ENCODE measurements around the gene ERICH6.

ERICH6 gene

DNA sequence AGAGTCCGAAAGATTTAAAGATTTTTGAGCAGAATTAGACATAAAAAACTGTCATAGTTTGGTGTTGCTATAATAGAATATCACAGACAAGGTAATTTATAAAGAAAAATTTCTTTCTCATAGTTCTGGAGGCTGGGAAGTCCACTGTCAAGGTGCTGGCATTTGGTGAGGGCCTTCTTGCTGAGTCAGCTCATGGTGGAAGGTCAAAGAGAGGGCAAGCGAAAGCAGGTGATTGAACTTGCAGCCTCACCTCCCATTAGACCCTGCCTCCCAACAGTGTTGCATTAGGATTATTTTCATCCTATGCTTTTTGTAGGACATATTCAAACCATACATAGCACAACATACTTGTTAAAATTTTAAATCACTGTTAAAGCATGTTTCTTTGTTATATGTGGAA, 90.7 kb downstream of the ERICH6 start:
- no peak for DNase-seq (ENCODE audit: low spot score)

DNA sequence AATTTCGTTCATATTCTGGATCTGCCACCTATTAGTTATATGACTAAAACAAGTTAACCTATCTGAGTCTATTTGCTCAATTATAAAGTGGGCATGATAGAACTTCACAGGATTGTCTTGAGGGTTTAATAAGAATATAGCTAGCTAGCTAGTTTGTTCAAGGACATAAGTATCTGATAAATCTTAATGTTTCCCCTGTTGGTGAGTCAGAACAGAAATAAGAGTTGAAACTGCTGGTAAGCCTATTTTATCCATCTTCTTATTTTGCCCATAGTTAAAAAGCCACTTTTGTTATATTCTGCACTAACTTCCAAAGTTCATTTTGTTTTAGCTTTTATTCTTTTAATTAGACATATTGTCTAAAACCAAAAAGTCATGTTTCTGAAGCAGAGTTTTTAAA, 91.2 kb downstream of the ERICH6 start:
- DNase-seq (ENCODE audit: low spot score), result no peak

DNA sequence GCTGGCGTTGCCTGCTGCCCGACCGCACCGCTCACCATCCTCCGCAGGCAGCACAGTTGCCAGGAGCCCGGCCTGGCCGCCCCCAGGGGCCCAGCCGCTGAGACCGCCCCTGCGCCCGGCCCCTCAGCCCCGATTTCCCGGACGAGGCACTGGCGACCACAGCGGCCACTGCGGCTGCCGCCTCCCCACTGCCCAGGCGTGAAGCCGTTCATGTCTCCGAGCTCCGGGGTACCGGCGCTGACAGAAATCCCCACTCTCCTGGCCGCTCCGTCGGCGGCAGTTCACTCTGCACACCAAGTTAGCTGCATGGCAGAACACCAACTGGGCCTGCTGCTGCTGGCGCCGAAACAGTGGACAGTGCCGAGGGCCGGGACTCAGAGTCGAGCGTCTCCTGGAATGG, 92.1 kb downstream of the ERICH6 start:
- DNase-seq (ENCODE audit: low spot score), result no peak

- DNase-seq (ENCODE audit: low spot score), result no peak
Observed at GRCh38 chr3:150610785-150611184, 92.9 kb downstream of the ERICH6 start.

DNA sequence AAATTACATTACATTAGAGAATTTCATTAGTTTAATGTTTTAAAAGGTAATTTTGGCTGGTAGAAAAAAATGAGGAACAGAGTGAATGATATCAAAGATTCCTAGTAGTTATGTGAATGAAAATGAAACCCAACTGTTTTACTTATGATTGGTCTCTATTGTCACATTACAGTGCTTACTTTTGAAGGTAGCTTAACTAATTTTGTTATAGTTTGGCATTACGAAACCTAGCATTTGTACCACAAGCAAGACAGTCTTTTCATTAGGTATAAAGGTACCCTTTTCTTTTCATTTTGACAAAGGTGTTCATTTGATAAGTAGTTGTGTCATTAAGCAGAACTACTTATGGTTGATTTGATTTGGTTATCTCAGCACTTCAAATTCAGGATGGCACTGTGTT, 93.7 kb downstream of the ERICH6 start:
- no peak for DNase-seq (ENCODE audit: low spot score)

Measured in SW480 (cell line).